PFSK-1 (cell line): Measurements from ENCODE around the gene IGF2BP3.

Experiments used
- FOXP2 ChIP-seq: optimal IDR thresholded peaks from 2 replicates; pipeline ENCODE3; 2011; ENCODE audit warnings: borderline replicate concordance, control low read depth, inconsistent platforms; ENCODE audit not compliant: insufficient read depth; ENCODE audit errors: extremely low read length, extremely low read depth
- POLR2AphosphoS5 ChIP-seq: IDR thresholded peaks from 2 replicates; pipeline ENCODE4 v1.6.1; 2012; ENCODE audit warnings: low read depth, mild to moderate bottlenecking, control low read depth, low read length, moderate library complexity
- REST ChIP-seq, 2 experiments: IDR thresholded peaks; 2 replicates each; pipeline versions ENCODE4 v1.6.1 to v1.8.0; 2011 to 2012; ENCODE audit warnings: low read depth in 2 of 2, low read length in 2 of 2, control low read depth in 1 of 2, inconsistent platforms in 1 of 2, mild to moderate bottlenecking in 1 of 2, moderate library complexity in 1 of 2; ENCODE audit not compliant: insufficient read depth in 1 of 2
- TAF1 ChIP-seq: IDR thresholded peaks from 2 replicates; pipeline ENCODE4 v1.6.1; 2012; ENCODE audit warnings: low read length, control low read depth, borderline replicate concordance; ENCODE audit not compliant: insufficient read depth

DNA sequence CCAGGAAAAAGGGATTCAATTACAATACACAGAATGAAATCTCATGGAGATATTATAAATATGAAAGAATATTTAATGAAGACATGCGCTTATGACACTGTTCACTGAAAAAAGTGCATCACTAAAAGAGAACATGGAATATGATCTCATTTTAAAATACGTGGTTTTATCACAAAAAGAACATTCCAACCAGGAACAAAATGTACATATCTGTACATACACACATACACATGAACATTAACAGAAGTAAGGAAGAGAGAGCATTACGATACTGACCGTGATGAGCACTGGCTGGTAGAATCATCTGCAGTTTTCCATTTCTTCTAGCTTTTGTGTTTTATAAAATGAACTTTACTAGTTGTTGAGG, 39.4 kb downstream of the IGF2BP3 start:
- TF ChIP-seq TAF1 (no peak), POLR2AphosphoS5 (no peak), REST (IDR thresholded peaks at IDR 0.05; ENCODE audit: insufficient read depth in 1 of 2, low read depth in 2 of 2, low read length in 2 of 2) (no peak), FOXP2 (no peak)
